ENCODE measurements around the gene BMP7. TPM values are rescaled to one million over a fixed set of nuclear protein-coding genes. Genes with fewer than 3 reads are reported as not detected.

BMP7 gene
- total RNA-seq, 1 donor from 2014 or later, result 23.0 TPM

GRCh38 chr20:57203986-57204385 is 62.5 kb downstream of the BMP7 start:
- Mint-ChIP-seq H3K27me3 (ENCODE audit: low read depth) (no peaks in the 10 kb centered on the region), H3K4me3 (no peak overlapping the region), H3K4me1 (peaks cover 17% of the 10 kb centered on the region), H3K36me3 (peaks cover 22% of the 10 kb centered on the region), H3K27ac (no peak overlapping the region), H3K9me3 (peaks cover 7% of the 10 kb centered on the region)
- TF ChIP-seq, protein P1, sequence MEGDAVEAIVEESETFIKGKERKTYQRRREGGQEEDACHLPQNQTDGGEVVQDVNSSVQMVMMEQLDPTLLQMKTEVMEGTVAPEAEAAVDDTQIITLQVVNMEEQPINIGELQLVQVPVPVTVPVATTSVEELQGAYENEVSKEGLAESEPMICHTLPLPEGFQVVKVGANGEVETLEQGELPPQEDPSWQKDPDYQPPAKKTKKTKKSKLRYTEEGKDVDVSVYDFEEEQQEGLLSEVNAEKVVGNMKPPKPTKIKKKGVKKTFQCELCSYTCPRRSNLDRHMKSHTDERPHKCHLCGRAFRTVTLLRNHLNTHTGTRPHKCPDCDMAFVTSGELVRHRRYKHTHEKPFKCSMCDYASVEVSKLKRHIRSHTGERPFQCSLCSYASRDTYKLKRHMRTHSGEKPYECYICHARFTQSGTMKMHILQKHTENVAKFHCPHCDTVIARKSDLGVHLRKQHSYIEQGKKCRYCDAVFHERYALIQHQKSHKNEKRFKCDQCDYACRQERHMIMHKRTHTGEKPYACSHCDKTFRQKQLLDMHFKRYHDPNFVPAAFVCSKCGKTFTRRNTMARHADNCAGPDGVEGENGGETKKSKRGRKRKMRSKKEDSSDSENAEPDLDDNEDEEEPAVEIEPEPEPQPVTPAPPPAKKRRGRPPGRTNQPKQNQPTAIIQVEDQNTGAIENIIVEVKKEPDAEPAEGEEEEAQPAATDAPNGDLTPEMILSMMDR (IDR thresholded peaks at IDR 0.05; ENCODE audit: unreplicated experiment), result no peak
- no peak for DNase-seq (ENCODE audit: low spot score in 2 of 2, unreplicated experiment in 2 of 2)

DNA sequence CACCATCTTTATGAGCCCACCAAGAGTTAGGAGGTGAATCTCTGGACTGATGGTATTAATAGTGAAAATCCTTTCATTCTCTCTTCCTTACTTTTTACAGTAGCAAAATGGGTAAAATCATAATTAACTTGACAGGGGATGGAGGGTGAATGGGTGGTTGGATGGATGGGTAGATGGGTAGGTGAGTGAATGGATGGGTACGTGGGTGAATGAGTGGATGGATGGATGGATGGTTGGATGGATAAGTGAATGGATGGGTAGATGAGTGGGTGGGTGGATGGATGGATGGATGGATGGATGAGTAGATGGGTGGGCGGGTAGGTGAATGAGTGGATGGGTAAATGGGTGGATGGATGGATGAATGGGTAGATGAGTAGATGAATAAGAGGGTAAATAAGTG is 63.2 kb downstream of the BMP7 start:
- Mint-ChIP-seq H3K36me3 (peaks cover 18% of the 10 kb centered on the region), H3K27me3 (ENCODE audit: low read depth) (no peaks in the 10 kb centered on the region), H3K27ac (no peak overlapping the region), H3K4me1 (peaks cover 17% of the 10 kb centered on the region), H3K9me3 (peaks cover 7% of the 10 kb centered on the region), H3K4me3 (no peak overlapping the region)
- TF ChIP-seq, protein P1 (IDR thresholded peaks at IDR 0.05; ENCODE audit: unreplicated experiment), result no peak
- no peak for DNase-seq (ENCODE audit: low spot score in 2 of 2, unreplicated experiment in 2 of 2)

- Mint-ChIP-seq H3K4me1 (peaks cover 17% of the 10 kb centered on the region), H3K27me3 (ENCODE audit: low read depth) (no peaks in the 10 kb centered on the region), H3K27ac (peak overlapping the region; percentile 47), H3K4me3 (no peak overlapping the region), H3K9me3 (peaks cover 5% of the 10 kb centered on the region), H3K36me3 (peaks cover 14% of the 10 kb centered on the region)
- TF ChIP-seq, protein P1 (IDR thresholded peaks at IDR 0.05; ENCODE audit: unreplicated experiment), result no peak
- no peak for DNase-seq (ENCODE audit: low spot score in 2 of 2, unreplicated experiment in 2 of 2)
Observed at GRCh38 chr20:57202309-57202708, 64.1 kb downstream of the BMP7 start.

DNA sequence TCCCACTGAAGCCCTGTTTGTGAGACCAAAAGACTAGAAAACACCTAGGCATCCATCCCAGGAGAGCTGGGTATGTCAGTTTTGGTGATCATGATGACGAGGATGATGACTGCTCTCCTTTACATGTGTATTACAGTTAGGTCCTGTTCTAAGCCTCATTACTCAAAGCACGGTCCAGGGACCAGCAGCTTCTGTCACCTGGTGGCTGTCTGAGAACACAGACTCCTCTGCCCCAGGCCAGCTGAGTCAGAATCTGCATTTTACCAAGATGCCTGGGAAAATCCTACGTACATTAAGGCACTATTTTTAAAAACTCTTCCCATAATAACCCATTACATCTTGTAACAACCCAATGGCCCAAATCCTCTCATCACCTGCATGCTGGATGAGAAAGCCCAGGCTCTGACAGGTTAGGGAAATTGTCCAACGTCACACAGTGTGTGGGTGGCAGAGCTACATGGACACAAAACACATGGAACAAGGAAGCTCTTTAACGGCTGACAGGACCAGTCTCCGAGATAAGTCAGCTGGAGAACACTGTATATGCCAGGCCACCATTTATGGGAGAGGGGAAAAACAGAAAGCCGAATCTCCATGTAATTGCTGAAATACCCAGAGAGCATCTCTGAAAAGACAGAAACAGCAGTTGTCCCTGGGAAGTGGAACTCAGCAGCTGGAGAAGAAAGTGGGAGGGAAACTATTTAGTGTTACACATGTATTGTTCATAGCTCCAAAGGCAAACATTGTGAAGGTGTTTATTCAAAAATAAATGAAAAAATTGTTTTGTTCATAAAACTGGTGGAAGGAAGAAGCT is 65.4 kb downstream of the BMP7 start:
- TF ChIP-seq, protein P1 (IDR thresholded peaks at IDR 0.05; ENCODE audit: unreplicated experiment), result no peak
- peaks cover 4% of the 10 kb centered on the region for H3K36me3 Mint-ChIP-seq
- H3K4me3 Mint-ChIP-seq, result no peak overlapping the region
- peaks cover 17% of the 10 kb centered on the region for H3K4me1 Mint-ChIP-seq
- no peaks in the 10 kb centered on the region for H3K27me3 Mint-ChIP-seq (ENCODE audit: low read depth)
- DNase-seq (ENCODE audit: low spot score in 2 of 2, unreplicated experiment in 2 of 2), result no peak
- peak overlapping the region; percentile 32 for H3K27ac Mint-ChIP-seq
- H3K9me3 Mint-ChIP-seq, result no peaks in the 10 kb centered on the region

DNA sequence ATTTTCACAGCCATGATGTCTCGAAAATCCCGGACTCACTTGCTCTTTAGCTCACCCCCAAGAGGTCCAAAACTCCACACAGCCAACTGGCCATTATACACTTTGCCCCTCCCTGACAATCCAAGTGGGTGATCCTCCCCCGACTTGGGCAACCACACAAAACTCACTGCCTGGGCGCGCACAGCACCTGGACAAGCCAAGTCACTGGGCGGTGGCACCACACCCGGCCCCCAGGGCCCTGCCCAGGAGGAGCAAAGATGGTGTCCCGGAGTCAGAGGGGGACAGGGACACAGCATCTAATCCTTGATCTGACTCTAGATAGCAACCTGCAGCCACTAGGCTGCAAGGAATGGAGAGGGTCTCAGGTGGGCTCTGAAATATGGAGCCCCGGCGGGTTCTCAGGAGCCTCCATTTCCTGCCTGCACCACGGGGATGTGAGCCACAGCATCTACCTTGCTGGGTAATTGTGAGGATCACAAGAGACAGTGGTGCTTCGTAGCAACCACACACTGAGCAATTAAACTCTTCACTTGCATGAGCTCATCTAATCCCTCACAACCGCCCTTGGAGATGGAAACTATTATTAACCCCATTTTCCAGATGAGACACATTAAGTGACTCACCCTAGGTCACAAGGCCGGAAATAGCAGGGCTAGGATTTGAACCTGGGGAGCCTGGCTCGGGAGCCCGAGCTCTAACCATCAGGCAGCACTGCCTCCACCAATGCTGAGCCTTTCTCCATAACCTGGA is 66.6 kb downstream of the BMP7 start:
- H3K4me1 Mint-ChIP-seq, result peaks cover 14% of the 10 kb centered on the region
- no peaks in the 10 kb centered on the region for H3K27me3 Mint-ChIP-seq (ENCODE audit: low read depth)
- TF ChIP-seq, protein P1 (IDR thresholded peaks at IDR 0.05; ENCODE audit: unreplicated experiment), result no peak
- H3K4me3 Mint-ChIP-seq, result no peak overlapping the region
- no peak for DNase-seq (ENCODE audit: low spot score in 2 of 2, unreplicated experiment in 2 of 2)
- no peak overlapping the region for H3K27ac Mint-ChIP-seq
- H3K9me3 Mint-ChIP-seq, result no peaks in the 10 kb centered on the region
- H3K36me3 Mint-ChIP-seq, result peaks cover 4% of the 10 kb centered on the region
